ENCODE measurements around the gene CDC40. TPM values are rescaled to one million over a fixed set of nuclear protein-coding genes. Genes with fewer than 3 reads are reported as not detected.

Gene CDC40
- total RNA-seq, 1 experiment from 2014 or later: 26.2 TPM

GRCh38 chr6:110147870-110148269 is 32.4 kb upstream of the CDC40 start:
- DNase-seq (ENCODE audit: low read depth, low spot score) (no peak), ATAC-seq (no peak)
- intact Hi-C loops (cut with micrococcal nuclease): no loop called here
- H3K9me2 ChIP-seq (ENCODE audit: insufficient read depth): no peaks in the 10 kb centered on the region; the same call in 1 of the 2 replicates
- H3K27me3 ChIP-seq (ENCODE audit: insufficient read depth, low read length): no peaks in the 10 kb centered on the region
- no peaks in the 10 kb centered on the region for H3K4me1 ChIP-seq (ENCODE audit: control insufficient read depth in 1 of 2, insufficient read depth in 2 of 2, low read length in 2 of 2)
- H2AFZ ChIP-seq (ENCODE audit: low read depth, low read length, poor library complexity, severe bottlenecking): no peak overlapping the region
- no TSS peak for BruUV-seq (replicated peaks)
- H3K9ac ChIP-seq (ENCODE audit: low read length): no peak overlapping the region
- CTCF ChIA-PET: no interaction called here
- H3K4me3 ChIP-seq (replicated peaks in 1 of 2; ENCODE audit: low read depth in 1 of 2, low read length in 2 of 2): no peak overlapping the region
- no peak overlapping the region for H3K27ac ChIP-seq (ENCODE audit: low read depth, low read length)
- H3K79me2 ChIP-seq (ENCODE audit: insufficient read depth, low read length): no peaks in the 10 kb centered on the region; the same call in 1 of the 2 replicates
- H3K36me3 ChIP-seq (ENCODE audit: control insufficient read depth in 1 of 2, insufficient read depth in 2 of 2, low read length in 2 of 2): no peaks in the 10 kb centered on the region
- POLR2A ChIA-PET: no interaction called here
- no peaks in the 10 kb centered on the region for H3K9me3 ChIP-seq (ENCODE audit: control insufficient read depth in 1 of 2, insufficient read depth in 1 of 2, low read depth in 1 of 2, low read length in 2 of 2)
- no peak overlapping the region for H3K4me2 ChIP-seq (ENCODE audit: low read length)
- H4K20me1 ChIP-seq (ENCODE audit: insufficient read depth): no peaks in the 10 kb centered on the region
- RAD21 ChIA-PET (ENCODE audit: low non-redundant PET in 1 of 2, low total read pairs in 2 of 2, uncharacterized antibody in 2 of 2, unreplicated experiment in 2 of 2): no interaction called here
- TF ChIP-seq, protein P1, sequence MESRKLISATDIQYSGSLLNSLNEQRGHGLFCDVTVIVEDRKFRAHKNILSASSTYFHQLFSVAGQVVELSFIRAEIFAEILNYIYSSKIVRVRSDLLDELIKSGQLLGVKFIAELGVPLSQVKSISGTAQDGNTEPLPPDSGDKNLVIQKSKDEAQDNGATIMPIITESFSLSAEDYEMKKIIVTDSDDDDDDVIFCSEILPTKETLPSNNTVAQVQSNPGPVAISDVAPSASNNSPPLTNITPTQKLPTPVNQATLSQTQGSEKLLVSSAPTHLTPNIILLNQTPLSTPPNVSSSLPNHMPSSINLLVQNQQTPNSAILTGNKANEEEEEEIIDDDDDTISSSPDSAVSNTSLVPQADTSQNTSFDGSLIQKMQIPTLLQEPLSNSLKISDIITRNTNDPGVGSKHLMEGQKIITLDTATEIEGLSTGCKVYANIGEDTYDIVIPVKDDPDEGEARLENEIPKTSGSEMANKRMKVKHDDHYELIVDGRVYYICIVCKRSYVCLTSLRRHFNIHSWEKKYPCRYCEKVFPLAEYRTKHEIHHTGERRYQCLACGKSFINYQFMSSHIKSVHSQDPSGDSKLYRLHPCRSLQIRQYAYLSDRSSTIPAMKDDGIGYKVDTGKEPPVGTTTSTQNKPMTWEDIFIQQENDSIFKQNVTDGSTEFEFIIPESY (IDR thresholded peaks at IDR 0.05; ENCODE audit: extremely low read depth, insufficient replicate concordance, low read length): no peak
- no peak for TF ChIP-seq SP1 (IDR thresholded peaks at IDR 0.05; ENCODE audit: low read depth)
- no peak for TF ChIP-seq ZFX (IDR thresholded peaks at IDR 0.05)
- no peak for TF ChIP-seq CBX3 (IDR thresholded peaks at IDR 0.05; ENCODE audit: low read depth)
- TF ChIP-seq EZH2 (IDR thresholded peaks at IDR 0.05): no peak
- no peak for TF ChIP-seq ZNF274 (IDR thresholded peaks at IDR 0.05; ENCODE audit: low read depth, low read length)

- no peaks in the 10 kb centered on the region for H3K9me3 ChIP-seq (ENCODE audit: control insufficient read depth in 1 of 2, insufficient read depth in 1 of 2, low read depth in 1 of 2, low read length in 2 of 2)
- CTCF ChIA-PET: no interaction called here
- H3K4me2 ChIP-seq (ENCODE audit: low read length): no peak overlapping the region
- DNase-seq (ENCODE audit: low read depth, low spot score) (no peak), ATAC-seq (no peak)
- H4K20me1 ChIP-seq (ENCODE audit: insufficient read depth): no peaks in the 10 kb centered on the region
- POLR2A ChIA-PET: no interaction called here
- intact Hi-C loops (cut with micrococcal nuclease): no loop called here
- no peak overlapping the region for H2AFZ ChIP-seq (ENCODE audit: low read depth, low read length, poor library complexity, severe bottlenecking)
- BruUV-seq (replicated peaks): no TSS peak
- H3K4me3 ChIP-seq (replicated peaks in 1 of 2; ENCODE audit: low read depth in 1 of 2, low read length in 2 of 2): no peak overlapping the region
- no peak for TF ChIP-seq TCF7L2 (IDR thresholded peaks at IDR 0.05; ENCODE audit: borderline replicate concordance, extremely low read depth, insufficient read depth, insufficient read length)
- H3K27me3 ChIP-seq (ENCODE audit: insufficient read depth, low read length): no peaks in the 10 kb centered on the region
- H3K4me1 ChIP-seq (ENCODE audit: control insufficient read depth in 1 of 2, insufficient read depth in 2 of 2, low read length in 2 of 2): no peaks in the 10 kb centered on the region
- RAD21 ChIA-PET (ENCODE audit: low non-redundant PET in 1 of 2, low total read pairs in 2 of 2, uncharacterized antibody in 2 of 2, unreplicated experiment in 2 of 2): no interaction called here
- no peaks in the 10 kb centered on the region for H3K9me2 ChIP-seq (ENCODE audit: insufficient read depth)
- H3K9ac ChIP-seq (ENCODE audit: low read length): no peak overlapping the region
- H3K36me3 ChIP-seq (ENCODE audit: control insufficient read depth in 1 of 2, insufficient read depth in 2 of 2, low read length in 2 of 2): no peaks in the 10 kb centered on the region
- H3K27ac ChIP-seq (ENCODE audit: low read depth, low read length): no peak overlapping the region
- peaks cover 20% of the 10 kb centered on the region for H3K79me2 ChIP-seq (ENCODE audit: insufficient read depth, low read length)
Observed at GRCh38 chr6:110158479-110158878, 21.7 kb upstream of the CDC40 start.

Measured in HCT116 (cell line).